CD4-positive, alpha-beta T cell treated with Interleukin-17A for 4 hours (primary cell): ENCODE data around the gene ZNF439.
A peak's percentile ranks its signal among the peaks of the same experiment; 100 is the strongest.
"Not testable (repeated sequence)": the region's sequence is repeated elsewhere in the genome, so short reads cannot be mapped to it uniquely, and the experiment has no call there.

Source experiments
- DNase-seq: peaks from one replicate; pipeline ENCODE4 v3.0.0-alpha.2; 2020; ENCODE audit warnings: mixed read lengths

ZNF439 gene

DNA sequence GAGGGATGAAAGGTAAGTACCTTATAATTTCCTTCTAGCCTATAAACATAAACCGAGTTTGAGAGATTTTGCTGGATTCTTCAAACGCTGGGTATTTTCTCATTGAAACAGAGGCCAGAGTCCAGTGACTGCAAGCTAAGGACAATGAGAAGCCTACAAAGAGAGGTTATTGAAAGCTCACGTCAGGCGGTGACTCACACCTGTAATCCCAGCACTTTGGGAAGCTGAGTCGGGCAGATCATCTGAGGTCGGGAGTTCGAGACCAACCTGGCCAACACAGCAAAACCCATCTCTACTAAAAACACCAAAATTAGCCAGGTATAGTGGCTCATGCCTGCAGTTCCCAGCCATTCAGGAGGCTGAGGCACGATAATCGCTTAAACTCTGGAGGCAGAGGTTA is 24.1 kb downstream of the ZNF439 start:
- no peak for DNase-seq

DNA sequence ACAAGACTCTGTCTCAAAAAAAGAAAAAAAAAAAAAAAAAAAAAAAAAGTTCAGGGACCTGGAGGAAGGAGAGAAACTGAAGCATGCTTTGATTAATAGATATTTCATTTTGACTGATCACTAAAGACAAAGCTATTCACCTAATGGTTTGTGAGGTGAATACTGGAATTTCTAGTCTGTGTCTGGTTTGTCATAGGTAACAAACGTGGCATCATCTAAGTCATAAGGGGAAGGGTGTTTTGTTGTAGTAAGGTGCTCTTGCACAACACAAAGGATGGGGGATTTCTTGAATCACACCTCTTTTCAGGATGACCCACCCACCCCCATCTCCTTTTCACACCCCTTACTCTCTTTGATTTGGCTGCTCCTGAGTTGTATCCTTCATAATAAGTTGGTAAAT is 25.2 kb downstream of the ZNF439 start:
- no peak for DNase-seq

DNA sequence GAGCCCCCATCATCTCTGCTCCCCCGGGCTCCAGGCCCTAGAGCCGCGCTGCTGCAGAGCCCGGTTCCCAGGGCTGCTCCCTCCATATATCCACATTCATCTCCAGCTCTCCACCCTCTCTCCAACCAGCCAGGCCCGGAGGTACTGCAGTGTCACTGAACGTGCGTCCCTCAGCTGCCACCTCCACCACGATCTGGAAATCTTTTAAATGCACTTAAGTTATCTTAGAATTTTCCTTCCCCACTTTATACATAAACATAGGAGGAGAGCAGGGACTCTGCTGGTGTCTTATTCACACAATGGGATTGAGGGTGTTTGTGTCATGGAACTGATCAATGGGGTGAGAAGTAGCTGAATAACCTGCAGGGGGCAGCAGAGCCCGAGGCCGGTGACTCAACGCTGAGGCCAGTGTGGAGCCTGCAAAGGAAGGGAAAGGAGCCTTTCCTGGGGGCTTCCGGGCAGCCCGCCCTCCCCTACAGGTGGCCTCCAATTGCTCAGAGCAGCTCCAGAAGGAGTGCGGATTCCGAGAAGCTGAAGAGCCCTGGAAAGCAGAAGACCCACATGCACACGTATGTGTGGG is 31.3 kb downstream of the ZNF439 start:
- peak; percentile 56 for DNase-seq

DNA sequence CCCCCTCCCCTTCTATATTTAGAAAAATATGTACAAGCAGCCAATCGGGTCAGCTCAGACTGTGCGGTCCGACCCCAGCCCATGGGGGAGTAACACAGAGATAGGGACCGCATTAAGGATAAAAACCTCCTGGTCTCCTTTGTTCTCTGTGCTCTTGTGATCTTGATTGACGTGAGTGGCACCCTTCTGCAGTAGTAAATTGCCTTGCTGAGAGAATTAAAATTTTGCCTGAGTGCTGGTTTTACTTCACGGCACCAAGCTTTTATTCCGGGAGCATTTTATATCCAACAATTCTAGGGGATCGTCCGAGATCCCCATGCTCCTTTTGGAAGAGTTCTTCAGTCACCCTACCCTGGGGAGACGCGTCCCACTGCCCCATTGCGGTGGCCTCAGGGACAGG is 32.1 kb downstream of the ZNF439 start:
- no peak for DNase-seq

DNA sequence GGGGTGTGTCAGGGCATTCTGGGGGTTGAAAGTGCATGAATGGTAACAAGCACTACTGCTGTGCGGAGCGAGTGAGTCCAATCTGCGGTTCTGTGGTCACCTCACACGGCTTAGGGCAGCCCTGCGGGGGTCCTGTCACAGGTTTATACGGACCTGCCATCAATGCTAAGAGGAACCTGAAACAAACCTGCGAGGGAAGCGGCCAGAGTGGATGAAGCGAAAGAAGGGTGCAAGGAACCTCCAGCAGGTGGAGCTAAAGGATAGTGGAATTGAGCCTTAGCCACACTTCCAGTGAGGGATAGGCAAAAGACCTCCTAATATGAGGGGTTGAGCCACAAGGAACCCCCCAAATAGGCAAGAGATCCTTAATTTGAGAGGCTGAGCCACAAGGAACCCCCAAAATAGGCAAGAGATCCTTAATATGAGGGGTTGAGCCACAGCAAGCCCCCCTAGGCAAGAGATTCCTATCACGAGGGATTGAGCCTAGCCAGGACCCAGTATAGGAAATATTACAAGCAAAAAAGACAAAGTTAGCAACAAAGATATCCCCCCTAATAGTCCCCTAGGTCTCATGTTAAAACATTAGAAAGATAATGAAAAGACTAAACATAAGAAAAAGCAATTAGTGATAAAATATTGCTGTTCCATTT is 32.8 kb downstream of the ZNF439 start:
- peak; percentile 76 for DNase-seq

DNA sequence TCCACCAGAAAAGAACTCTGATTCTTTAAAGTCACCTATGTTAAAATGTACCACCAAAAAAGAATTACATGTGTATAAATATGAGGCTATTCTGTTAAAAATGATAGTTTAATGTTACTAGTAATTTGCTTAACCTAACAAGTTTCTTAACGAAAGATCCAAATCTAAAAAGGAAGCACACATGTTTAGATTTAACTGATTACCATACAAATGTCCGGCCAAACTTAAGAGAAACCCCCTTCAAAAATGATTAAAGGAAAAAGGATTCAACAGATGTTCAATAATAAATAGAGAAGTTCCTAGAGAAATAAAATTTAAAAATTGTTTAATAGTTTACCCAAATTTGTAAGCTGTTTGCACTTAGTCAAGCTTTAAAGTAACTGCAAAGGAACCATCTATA is 34.1 kb downstream of the ZNF439 start:
- DNase-seq: no peak

DNA sequence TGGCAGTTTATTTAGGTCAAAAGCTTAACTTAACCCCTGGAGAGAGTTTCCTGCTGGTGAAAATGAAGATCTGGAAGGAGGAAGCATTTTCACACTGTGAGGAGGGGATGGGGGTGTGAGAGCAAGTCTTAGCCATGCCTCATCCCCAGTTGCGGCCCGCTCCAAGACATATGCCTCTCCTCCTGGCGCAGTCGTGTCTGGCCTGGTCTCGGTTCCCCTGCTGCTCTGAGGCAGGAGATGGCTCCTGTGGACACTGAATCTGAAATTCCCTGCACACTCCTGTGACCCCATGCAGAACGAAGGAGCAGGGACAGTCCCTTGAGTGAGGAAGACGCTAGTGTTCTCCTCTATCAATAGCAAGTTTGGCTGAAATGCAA is 38.7 kb downstream of the ZNF439 start:
- no peak for DNase-seq

DNA sequence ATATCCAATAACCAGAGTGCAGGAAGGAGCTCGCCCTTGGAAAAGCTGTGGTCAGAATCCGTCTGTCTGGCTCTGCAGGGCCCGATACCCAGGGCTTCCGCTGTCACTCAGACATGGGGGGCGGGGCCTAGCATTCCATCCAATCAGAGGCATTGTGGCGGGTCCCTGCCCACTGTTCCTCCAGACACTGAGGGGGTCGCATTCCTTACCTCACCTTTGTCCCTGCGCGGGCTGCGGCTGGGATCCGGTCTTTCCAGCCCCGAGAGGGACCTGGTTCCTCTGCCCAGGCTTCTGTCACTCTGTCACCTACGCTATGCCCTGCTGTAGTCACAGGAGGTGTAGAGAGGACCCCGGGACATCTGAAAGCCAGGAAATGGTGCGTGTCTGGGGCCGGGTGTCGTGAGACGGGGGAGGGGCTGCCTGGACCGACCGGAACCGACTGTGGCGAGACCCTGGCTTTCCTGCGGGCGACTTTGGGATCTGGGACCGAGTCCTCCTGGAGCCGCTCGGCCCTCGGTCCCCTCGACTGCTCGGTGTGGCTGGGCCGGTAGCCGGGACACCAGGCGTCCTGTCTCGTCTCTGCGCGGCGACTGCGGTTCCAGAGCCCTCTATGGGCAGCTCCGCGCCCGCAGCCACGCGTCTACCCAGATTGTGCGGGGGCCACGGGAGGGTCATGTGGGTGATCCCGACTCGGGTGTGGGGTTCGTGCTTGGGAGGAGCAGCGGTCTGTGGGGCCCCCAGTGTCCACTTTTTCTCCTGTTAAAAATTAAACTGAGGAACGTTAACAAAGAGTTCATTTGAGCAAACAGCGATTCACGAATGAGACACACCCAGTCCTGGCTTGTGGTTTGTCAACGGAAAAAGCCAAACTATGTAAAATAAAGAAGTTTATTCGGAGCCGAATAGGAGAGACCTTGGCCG is 39.3 kb downstream of the ZNF439 start, which contains the start of gene ZNF69:
TSS of gene ZNF69 (plus strand) at position 172 of the 921 bp plus-strand sequence. CDS start at position 314, 142 bp downstream.
- DNase-seq: peak; percentile 80

DNA sequence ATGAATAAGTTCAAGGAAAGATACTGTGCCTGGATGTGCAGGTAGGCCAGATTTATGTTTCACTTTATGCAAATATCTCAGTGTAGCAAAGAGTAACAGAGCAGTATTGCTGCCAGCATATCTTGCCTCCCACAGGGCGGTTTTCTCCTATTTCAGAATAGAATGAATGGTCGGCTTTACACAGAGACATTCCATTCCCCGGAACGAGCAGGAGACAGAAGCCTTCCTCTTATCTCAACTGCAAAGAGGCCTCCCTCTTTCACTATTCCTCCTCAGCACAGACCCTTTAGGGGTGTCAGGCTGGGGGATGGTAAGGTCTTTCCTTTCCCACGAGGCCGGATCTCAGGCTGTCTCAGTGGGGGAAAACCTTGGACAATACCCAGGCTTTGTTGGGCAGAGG is 41.4 kb downstream of the ZNF439 start:
- DNase-seq: not testable (repeated sequence)

DNA sequence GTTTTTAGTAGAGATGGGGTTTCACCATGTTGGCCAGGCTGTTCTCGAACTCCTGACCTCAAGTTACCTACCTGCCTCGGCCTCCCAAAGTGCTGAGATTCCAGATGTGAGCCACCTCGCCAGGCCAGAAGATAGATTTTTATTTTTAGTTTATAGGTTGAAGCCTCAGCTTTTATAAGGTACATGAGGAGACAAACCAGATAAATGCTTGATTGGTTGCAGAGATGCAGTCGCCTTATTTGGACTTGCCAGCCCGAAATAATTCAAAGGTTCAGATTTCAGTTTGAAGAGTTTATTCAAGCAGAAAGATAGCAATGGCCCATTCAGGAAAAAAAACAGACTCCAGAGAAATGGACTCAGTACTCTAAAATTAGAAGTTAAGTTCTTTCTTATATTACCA is 42.1 kb downstream of the ZNF439 start:
- no peak for DNase-seq

DNA sequence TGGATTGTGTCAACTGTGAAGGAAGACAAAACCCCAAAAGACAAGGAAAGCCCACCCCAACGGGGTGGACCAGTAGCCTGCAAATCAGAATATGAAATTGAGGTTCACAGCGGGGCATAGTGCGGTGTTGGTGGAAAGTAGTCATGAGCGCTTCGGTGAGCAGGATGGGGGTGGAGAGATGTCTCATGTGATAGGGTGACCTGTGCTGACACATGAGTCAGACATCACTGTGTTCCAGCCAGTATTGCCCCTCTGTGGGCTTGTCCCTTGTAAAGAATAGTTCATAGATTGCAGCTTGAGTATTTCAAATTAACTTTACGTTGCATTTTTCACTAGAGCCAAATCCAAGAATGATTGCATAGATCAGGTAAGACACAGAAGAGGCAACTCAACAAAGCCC is 46.3 kb downstream of the ZNF439 start:
- DNase-seq: no peak

DNA sequence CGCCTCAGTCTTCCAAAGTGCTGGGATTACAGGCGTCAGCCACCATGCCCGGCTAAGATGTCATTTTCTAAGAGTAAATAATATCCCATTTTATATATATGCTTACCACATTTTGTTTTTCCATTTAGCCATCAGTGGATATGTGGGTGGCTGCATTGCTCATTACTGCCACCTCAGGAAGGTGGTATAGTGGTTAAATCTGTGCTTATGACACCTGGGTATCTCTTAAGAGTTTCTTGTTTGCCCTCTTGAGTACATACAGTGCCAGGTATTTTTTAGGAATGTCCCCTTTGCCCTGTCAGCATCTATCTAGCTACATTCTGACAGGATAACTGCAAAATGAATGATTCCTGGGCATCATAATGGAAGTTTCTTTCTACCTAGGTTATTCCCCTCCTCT is 53.7 kb downstream of the ZNF439 start:
- DNase-seq: no peak

DNA sequence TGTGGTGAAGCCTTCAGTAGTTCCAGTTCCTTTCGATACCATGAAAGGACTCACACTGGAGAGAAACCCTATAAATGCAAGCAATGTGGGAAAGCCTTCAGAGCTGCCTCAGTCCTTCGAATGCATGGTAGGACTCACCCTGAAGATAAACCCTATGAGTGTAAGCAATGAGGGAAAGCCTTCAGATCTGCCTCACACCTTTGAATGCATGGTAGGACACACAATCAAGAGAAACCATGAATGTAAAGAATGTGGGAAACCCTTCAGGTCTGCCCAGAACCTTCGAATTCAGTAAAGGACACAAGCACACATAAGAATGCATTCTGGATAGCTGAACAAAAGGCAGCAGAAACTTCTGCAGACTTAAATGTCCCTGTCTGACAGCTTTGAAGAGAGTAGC is 57.4 kb downstream of the ZNF439 start:
- DNase-seq: no peak

DNA sequence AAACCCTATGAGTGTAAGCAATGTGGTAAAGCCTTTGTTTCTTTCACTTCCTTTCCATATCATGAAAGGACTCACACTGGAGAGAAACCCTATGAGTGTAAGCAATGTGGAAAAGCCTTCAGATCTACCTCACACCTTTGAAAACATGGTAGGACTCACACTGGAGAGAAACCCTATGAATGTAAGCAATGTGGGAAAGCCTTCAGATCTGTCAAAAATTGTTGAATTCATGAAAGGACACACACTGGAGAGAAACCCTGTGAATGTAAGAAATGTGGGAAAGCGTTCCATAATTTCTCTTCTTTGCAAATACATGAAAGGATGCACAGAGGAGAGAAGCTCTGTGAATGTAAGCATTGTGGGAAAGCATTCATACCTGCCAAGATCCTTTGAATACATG is 63.4 kb downstream of the ZNF439 start:
- DNase-seq: not testable (repeated sequence)

DNA sequence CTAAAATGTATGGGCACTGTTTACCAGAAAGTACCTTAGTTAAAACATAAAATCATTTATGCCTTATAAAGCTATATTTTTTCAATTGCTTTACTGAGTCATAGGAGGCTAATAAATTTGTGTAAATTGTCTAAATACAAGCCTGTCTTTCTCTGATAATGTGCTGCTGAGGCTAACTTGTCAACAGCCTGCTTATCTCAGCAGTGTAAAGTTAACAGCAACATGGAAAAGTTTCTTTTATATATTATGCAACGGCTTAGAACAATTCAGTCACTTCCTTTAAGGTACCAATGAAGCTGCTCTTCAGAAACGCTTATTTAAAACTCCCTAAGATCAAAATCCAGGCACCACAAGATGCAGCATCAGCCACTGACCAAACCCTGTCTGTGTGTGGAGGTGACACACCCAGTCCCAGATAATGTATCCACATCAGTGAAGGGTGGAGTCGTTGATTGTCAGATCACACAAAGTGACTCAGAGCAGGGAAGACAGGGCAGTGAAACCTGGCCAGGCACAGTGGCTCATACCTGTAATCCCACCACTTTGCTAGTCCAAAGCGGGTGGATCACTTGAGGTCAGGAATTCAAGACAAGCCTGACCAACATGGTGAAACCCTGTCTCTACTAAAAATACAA is 66.0 kb downstream of the ZNF439 start:
- DNase-seq: not testable (repeated sequence)
